Measurements from ENCODE around the gene ZBTB26. TPM values are rescaled to one million over a fixed set of nuclear protein-coding genes. Genes with fewer than 3 reads are reported as not detected.
A peak's percentile ranks its signal among the peaks of the same experiment; 100 is the strongest.

Gene ZBTB26
- total RNA-seq, 2 donors from 2014 or later = 2.0 to 4.7 TPM

DNA sequence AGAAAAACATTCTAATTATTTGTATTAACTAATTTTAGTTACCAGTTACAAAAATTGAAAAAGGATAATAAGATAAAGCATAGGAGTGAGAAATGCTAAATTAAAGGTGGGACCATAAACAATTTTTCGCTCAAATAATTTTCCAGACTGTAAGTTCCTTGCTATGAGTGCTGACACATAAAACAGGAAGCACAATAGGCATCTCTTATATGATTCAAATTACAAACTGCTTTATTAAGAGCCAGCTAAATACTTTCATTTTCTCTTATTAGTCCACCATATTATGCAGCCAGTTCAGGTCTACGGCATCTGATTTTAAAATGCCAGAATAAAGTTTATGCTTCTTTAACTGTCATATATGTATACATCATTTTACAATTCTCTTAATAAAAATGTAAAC lies 30.5 kb downstream of the ZBTB26 start:
- H3K9me3 ChIP-seq = no peaks in the 10 kb centered on the region
- H3K27ac ChIP-seq = peak overlapping the region in 1 of 4 donors; percentile 18
- intact Hi-C loops (cut with DNase I) = no loop called here
- no peak for TF ChIP-seq POLR2A (IDR thresholded peaks at IDR 0.05)
- TF ChIP-seq, protein P1, sequence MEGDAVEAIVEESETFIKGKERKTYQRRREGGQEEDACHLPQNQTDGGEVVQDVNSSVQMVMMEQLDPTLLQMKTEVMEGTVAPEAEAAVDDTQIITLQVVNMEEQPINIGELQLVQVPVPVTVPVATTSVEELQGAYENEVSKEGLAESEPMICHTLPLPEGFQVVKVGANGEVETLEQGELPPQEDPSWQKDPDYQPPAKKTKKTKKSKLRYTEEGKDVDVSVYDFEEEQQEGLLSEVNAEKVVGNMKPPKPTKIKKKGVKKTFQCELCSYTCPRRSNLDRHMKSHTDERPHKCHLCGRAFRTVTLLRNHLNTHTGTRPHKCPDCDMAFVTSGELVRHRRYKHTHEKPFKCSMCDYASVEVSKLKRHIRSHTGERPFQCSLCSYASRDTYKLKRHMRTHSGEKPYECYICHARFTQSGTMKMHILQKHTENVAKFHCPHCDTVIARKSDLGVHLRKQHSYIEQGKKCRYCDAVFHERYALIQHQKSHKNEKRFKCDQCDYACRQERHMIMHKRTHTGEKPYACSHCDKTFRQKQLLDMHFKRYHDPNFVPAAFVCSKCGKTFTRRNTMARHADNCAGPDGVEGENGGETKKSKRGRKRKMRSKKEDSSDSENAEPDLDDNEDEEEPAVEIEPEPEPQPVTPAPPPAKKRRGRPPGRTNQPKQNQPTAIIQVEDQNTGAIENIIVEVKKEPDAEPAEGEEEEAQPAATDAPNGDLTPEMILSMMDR (IDR thresholded peaks at IDR 0.05) = no peak
- H3K36me3 ChIP-seq (replicated peaks in 1 of 2; ENCODE audit: insufficient read depth in 1 of 2, low read depth in 2 of 2) = no peaks in the 10 kb centered on the region
- no peak for ATAC-seq
- 79 to 86% methylated on average over 2 of the region's 2 CpGs for whole genome bisulfite sequencing, 2 donors
- no peaks in the 10 kb centered on the region for H3K27me3 ChIP-seq
- peaks cover 16% of the 10 kb centered on the region for H3K4me1 ChIP-seq
- H3K4me3 ChIP-seq = no peak overlapping the region
- DNase-seq = no peak

DNA sequence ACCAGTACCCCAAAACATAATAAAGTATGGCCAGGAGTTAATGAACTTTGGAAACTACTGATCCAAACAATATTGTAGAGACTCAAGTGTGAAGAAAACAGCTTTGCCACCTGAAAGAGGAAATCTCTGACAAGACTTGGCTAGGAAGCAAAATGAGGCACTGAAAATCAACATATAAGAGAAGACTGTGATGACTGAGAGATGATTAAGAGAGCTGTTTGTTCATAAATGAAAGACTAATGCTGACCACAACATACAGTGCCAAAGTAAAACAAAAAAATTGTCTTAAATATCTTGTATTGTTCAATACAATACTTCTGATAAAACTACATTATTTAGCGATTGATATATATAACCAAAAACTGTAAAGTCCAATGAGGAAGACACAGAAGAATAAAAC lies 33.3 kb downstream of the ZBTB26 start:
- peaks cover 8% of the 10 kb centered on the region for H3K4me1 ChIP-seq

DNA sequence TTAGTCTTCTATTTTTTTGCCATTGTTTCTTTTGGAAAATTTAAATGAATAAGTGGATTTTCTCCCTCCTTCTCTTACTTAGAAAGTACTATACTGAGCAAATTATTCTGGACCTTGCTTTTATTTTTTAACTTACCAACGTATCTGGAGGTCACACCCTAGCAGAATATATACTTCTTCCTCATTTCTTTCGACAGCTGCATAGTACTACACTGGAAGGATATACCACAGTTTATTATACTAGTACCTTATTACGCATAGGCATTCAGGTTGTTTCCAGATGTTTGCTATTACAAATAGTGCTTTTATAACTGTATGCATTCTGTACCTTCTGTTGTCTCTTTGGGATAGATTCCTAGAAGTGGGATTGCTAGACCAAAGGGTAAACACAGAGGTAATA lies 42.8 kb downstream of the ZBTB26 start:
- TF ChIP-seq, protein P1 (IDR thresholded peaks at IDR 0.05) = no peak
- TF ChIP-seq POLR2A (IDR thresholded peaks at IDR 0.05) = no peak

More for the DNA sequence above, 33.3 kb downstream of the ZBTB26 start:
- intact Hi-C loops (cut with DNase I) = no loop called here
- no peaks in the 10 kb centered on the region for H3K9me3 ChIP-seq
- H3K27me3 ChIP-seq = no peaks in the 10 kb centered on the region
- H3K36me3 ChIP-seq (replicated peaks in 1 of 2; ENCODE audit: insufficient read depth in 1 of 2, low read depth in 2 of 2) = peaks cover 0 to 2% of the 10 kb centered on the region in 2 donors
- no peak overlapping the region for H3K4me3 ChIP-seq
- DNase-seq (no peak), ATAC-seq (no peak)
- H3K27ac ChIP-seq = no peak overlapping the region
- TF ChIP-seq POLR2A (IDR thresholded peaks at IDR 0.05) = no peak
- TF ChIP-seq, protein P1 (IDR thresholded peaks at IDR 0.05) = no peak
- 96% methylated on average over 1 of the region's 1 CpG for WGBS, 2 donors

DNA sequence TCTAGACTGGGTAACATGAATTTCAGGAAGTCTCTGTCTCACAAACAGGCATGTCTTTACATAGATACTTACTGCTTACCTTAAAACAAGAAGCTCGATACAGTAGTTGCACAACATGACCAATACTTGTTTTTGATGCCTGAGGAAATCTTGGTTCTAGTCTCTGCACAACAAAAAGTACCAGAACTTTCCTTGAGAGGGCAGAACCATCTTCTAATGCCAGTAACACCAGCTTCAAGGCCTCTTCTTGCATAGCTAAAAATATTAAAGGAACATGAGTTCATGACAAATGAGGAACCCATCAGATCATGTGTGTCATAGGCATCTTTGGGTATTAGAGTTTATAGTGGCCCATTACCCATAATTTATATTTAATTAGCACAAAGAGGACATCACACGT lies 48.2 kb downstream of the ZBTB26 start:
- no peaks in the 10 kb centered on the region for H3K4me1 ChIP-seq
- no peak overlapping the region for H3K27ac ChIP-seq
- intact Hi-C loops (cut with DNase I) = loop anchor here (10.0 kb wide), 1 partner anchor 112 kb away; no protein-coding TSS in a partner anchor
- peaks cover 6 to 13% of the 10 kb centered on the region in 2 donors for H3K36me3 ChIP-seq (replicated peaks in 1 of 2; ENCODE audit: insufficient read depth in 1 of 2, low read depth in 2 of 2)
- no peaks in the 10 kb centered on the region for H3K27me3 ChIP-seq
- no peak for ATAC-seq
- whole genome bisulfite sequencing, 2 donors = 88 to 89% methylated on average over 2 of the region's 2 CpGs
- H3K4me3 ChIP-seq = no peak overlapping the region
- H3K9me3 ChIP-seq = no peaks in the 10 kb centered on the region
- DNase-seq = no peak
- TF ChIP-seq, protein P1 (IDR thresholded peaks at IDR 0.05) = no peak
- TF ChIP-seq POLR2A (IDR thresholded peaks at IDR 0.05) = no peak

More for the DNA sequence above, 42.8 kb downstream of the ZBTB26 start:
- WGBS, 2 donors = 76 to 79% methylated on average over 3 of the region's 3 CpGs
- peaks cover 0 to 17% of the 10 kb centered on the region in 2 donors for H3K36me3 ChIP-seq (replicated peaks in 1 of 2; ENCODE audit: insufficient read depth in 1 of 2, low read depth in 2 of 2)
- DNase-seq (no peak), ATAC-seq (no peak)
- no peak overlapping the region for H3K27ac ChIP-seq
- no peaks in the 10 kb centered on the region for H3K27me3 ChIP-seq
- no peak overlapping the region for H3K4me3 ChIP-seq
- intact Hi-C loops (cut with DNase I) = loop anchor here (10.0 kb wide), 1 partner anchor 106 kb away; no protein-coding TSS in a partner anchor
- no peaks in the 10 kb centered on the region for H3K9me3 ChIP-seq
- no peaks in the 10 kb centered on the region for H3K4me1 ChIP-seq

DNA sequence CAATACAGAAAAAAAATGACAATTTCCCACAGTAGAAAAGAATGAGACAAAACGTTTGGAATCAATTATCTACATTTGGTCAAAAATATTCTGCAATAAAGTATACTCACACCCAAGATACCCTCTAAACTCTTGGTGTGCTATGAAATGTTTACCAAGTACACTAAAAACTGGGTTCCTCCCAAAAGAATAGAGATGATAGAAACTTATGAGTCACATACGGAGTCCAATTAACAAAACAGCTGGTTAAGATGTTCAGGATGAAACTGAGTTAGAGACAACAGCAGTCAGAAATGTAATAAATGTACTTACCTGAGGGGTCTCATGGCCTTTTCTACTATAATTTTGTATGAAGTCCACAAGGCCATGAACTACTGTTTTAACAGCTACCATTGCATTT lies 51.9 kb downstream of the ZBTB26 start:
- ATAC-seq (no peak), DNase-seq (no peak)
- intact Hi-C loops (cut with DNase I) = no loop called here
- TF ChIP-seq POLR2A (IDR thresholded peaks at IDR 0.05) = no peak
- TF ChIP-seq, protein P1 (IDR thresholded peaks at IDR 0.05) = no peak
- no peak overlapping the region for H3K4me3 ChIP-seq
- WGBS, 2 donors = 58 to 59% methylated on average over 2 of the region's 2 CpGs
- H3K36me3 ChIP-seq (replicated peaks in 1 of 2; ENCODE audit: insufficient read depth in 1 of 2, low read depth in 2 of 2) = peaks cover 6 to 20% of the 10 kb centered on the region in 2 donors
- H3K4me1 ChIP-seq = no peaks in the 10 kb centered on the region
- no peaks in the 10 kb centered on the region for H3K9me3 ChIP-seq
- no peak overlapping the region for H3K27ac ChIP-seq
- H3K27me3 ChIP-seq = no peaks in the 10 kb centered on the region

Data from body of pancreas (tissue), 4 donors.